WTC11 (cell line): ENCODE measurements around the gene TTC28. TPM values are rescaled to one million over a fixed set of nuclear protein-coding genes. Genes with fewer than 3 reads are reported as not detected.

Experiments used
- ATAC-seq: fragments of 200-7000 bp; cut with Tn5 transposase; 2 replicates; pipeline ENCODE4 v1.10.0; 2021; ENCODE audit warnings: mild to moderate bottlenecking, moderate library complexity
- CTCF ChIA-PET: fragments of 300-600 bp; sonication (Branson Sonifier 250); formaldehyde crosslinking; loops from one replicate; lab custom pipeline; 2021; ENCODE audit warnings: antibody characterized with exemption; lab: Charles Lee
- POLR2A ChIA-PET: fragments of 350-600 bp; sonication (Branson Sonifier 250); formaldehyde crosslinking; loops from one replicate; lab custom pipeline; 2021; ENCODE audit warnings: antibody characterized with exemption; lab: Charles Lee
- DNase-seq: peaks from one replicate; pipeline ENCODE4 v3.0.0; 2021; ENCODE audit warnings: low spot score
- H3K27ac Mint-ChIP-seq: 2 replicates; pipeline ENCODE4 v1.8.0; 2021; ENCODE audit warnings: mixed read lengths
- H3K27me3 Mint-ChIP-seq: 2 replicates; pipeline ENCODE4 v1.8.0; 2021; ENCODE audit warnings: low read depth, mild to moderate bottlenecking, moderate library complexity, mixed read lengths
- H3K36me3 Mint-ChIP-seq: 2 replicates; pipeline ENCODE4 v1.8.0; 2021; ENCODE audit warnings: mixed read lengths
- H3K4me1 Mint-ChIP-seq: 2 replicates; pipeline ENCODE4 v1.8.0; 2022; ENCODE audit warnings: mixed read lengths
- H3K4me3 Mint-ChIP-seq: 2 replicates; pipeline ENCODE4 v1.8.0; 2021; ENCODE audit warnings: mild to moderate bottlenecking, moderate library complexity, mixed read lengths
- H3K9me3 Mint-ChIP-seq: 2 replicates; pipeline ENCODE4 v1.8.0; 2021; ENCODE audit warnings: mixed read lengths
- CREB1 ChIP-seq: sonication (generic); formaldehyde crosslinking; IDR thresholded peaks from 2 replicates; pipeline ENCODE4 v1.8.0; 2023; ENCODE audit warnings: mild to moderate bottlenecking, missing genetic modification reagents
- CREM ChIP-seq: sonication (generic); formaldehyde crosslinking; IDR thresholded peaks from 2 replicates; pipeline ENCODE4 v1.8.1; 2022; ENCODE audit warnings: mild to moderate bottlenecking, missing genetic modification reagents, moderate library complexity
- ELF4 ChIP-seq: sonication (generic); formaldehyde crosslinking; IDR thresholded peaks from 2 replicates; pipeline ENCODE4 v1.8.1; 2022; ENCODE audit warnings: low read depth, mild to moderate bottlenecking, moderate library complexity, missing genetic modification reagents
- JAZF1 ChIP-seq: fragments of 250-450 bp; sonication (Bioruptor Pico); IDR thresholded peaks from 2 replicates; pipeline ENCODE4 v1.9.0; 2021; ENCODE audit warnings: moderate library complexity, mild to moderate bottlenecking, inconsistent platforms
- KAT7 ChIP-seq: sonication (generic); formaldehyde crosslinking; IDR thresholded peaks from 2 replicates; pipeline ENCODE4 v1.8.1; 2023; ENCODE audit warnings: missing genetic modification reagents, mild to moderate bottlenecking, borderline replicate concordance
- NR2C2 ChIP-seq: sonication (generic); formaldehyde crosslinking; IDR thresholded peaks from 2 replicates; pipeline ENCODE4 v1.8.0; 2022; ENCODE audit warnings: mild to moderate bottlenecking, missing genetic modification reagents
- NR3C1 ChIP-seq: sonication (generic); formaldehyde crosslinking; conservative IDR thresholded peaks from 2 replicates; pipeline ENCODE4 v1.8.1; 2023; ENCODE audit warnings: low read depth, mild to moderate bottlenecking, missing genetic modification reagents
- OVOL2 ChIP-seq: fragments of 250-450 bp; sonication (Bioruptor Pico); IDR thresholded peaks from 2 replicates; pipeline ENCODE4 v1.9.0; 2021; ENCODE audit warnings: mild to moderate bottlenecking, borderline replicate concordance
- SP1 ChIP-seq: sonication (generic); formaldehyde crosslinking; conservative IDR thresholded peaks from 2 replicates; pipeline ENCODE4 v1.8.1; 2022; ENCODE audit warnings: missing genetic modification reagents
- ZBTB21 ChIP-seq: sonication (generic); formaldehyde crosslinking; IDR thresholded peaks from 2 replicates; pipeline ENCODE4 v1.8.1; 2023; ENCODE audit warnings: mild to moderate bottlenecking, missing genetic modification reagents, borderline replicate concordance
- ZNF121 ChIP-seq: sonication (generic); formaldehyde crosslinking; IDR thresholded peaks from 2 replicates; pipeline ENCODE4 v1.8.0; 2023; ENCODE audit warnings: missing genetic modification reagents
- ZNF263 ChIP-seq: sonication (generic); formaldehyde crosslinking; IDR thresholded peaks from 2 replicates; pipeline ENCODE4 v1.8.1; 2022; ENCODE audit warnings: low read depth, mild to moderate bottlenecking, moderate library complexity, missing genetic modification reagents
- ZNF423 ChIP-seq: fragments of 250-450 bp; sonication (Bioruptor Pico); IDR thresholded peaks from 2 replicates; pipeline ENCODE4 v2.1.2; 2022; ENCODE audit warnings: mild to moderate bottlenecking, moderate library complexity
- total RNA-seq: library from RNA; stranded (reverse); gene quantifications from 3 replicates; pipeline ENCODE4 v1.2.3, GENCODE V29; 2021
- TF ChIP-seq, protein P1 (sequence below): fragments of 250-450 bp; sonication (Bioruptor Pico); IDR thresholded peaks from 2 replicates; pipeline ENCODE4 v1.9.0; 2021; ENCODE audit warnings: moderate library complexity, mild to moderate bottlenecking, inconsistent platforms, borderline replicate concordance
- TF ChIP-seq, protein P2 (sequence below): fragments of 250-450 bp; sonication (Bioruptor Pico); IDR thresholded peaks from 2 replicates; pipeline ENCODE4 v1.9.0; 2021; ENCODE audit warnings: mild to moderate bottlenecking, borderline replicate concordance
- TF ChIP-seq, protein P3 (sequence below): sonication (generic); formaldehyde crosslinking; IDR thresholded peaks from 2 replicates; pipeline ENCODE4 v1.8.0; 2022; ENCODE audit warnings: mild to moderate bottlenecking, missing genetic modification reagents
- TF ChIP-seq, protein P4 (sequence below): sonication (generic); formaldehyde crosslinking; IDR thresholded peaks from 2 replicates; pipeline ENCODE4 v1.8.1; 2022; ENCODE audit warnings: low read depth, mild to moderate bottlenecking, moderate library complexity, missing genetic modification reagents, borderline replicate concordance
- TF ChIP-seq, protein P5 (sequence below): fragments of 250-450 bp; sonication (Bioruptor Pico); IDR thresholded peaks from 2 replicates; pipeline ENCODE4 v2.1.2; 2022; ENCODE audit warnings: mild to moderate bottlenecking, moderate library complexity
- TF ChIP-seq, protein P6 (sequence below): sonication (generic); formaldehyde crosslinking; IDR thresholded peaks from 2 replicates; pipeline ENCODE4 v1.8.0; 2023; ENCODE audit warnings: missing genetic modification reagents
- TF ChIP-seq, protein P7 (sequence below): sonication (generic); formaldehyde crosslinking; IDR thresholded peaks from 2 replicates; pipeline ENCODE4 v1.8.1; 2022; ENCODE audit warnings: low read depth, missing genetic modification reagents, borderline replicate concordance

TTC28 gene
- total RNA-seq, 1 experiment from 2014 or later: 13.0 TPM

DNA sequence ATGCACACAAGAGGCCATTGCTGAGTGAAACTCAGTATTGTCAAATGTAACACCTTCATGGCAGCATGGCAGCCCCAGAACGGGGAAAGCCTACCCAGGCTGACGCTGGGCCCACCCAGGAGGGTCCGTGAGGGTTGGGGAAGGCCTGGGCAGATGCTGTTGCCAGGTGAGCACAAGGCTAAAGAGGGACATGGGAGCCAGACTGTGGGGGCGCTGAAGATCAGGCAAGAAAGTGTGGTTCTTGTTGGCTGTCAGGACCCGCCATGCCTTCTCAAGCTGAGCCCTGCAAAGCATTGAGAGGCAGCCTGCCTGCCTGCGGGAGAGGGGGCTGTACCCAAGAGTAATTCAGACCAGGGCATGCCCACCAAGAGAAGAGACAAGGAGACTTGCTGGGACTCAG lies 675.6 kb downstream of the TTC28 start:
- POLR2A ChIA-PET: no interaction called here
- no peak overlapping the region for H3K4me3 Mint-ChIP-seq
- H3K36me3 Mint-ChIP-seq: no peaks in the 10 kb centered on the region
- H3K4me1 Mint-ChIP-seq: no peaks in the 10 kb centered on the region
- DNase-seq (no peak), ATAC-seq (peak; percentile 51)
- H3K9me3 Mint-ChIP-seq: no peaks in the 10 kb centered on the region
- CTCF ChIA-PET: interaction anchor here (0.7 to 2.8 kb wide), 4 partner anchors 11 to 84 kb away, joined by 3 to 19 read pairs (median 4); no protein-coding TSS in a partner anchor
- no peak for TF ChIP-seq OVOL2 (CRISPR knock-in tag)
- no peak for TF ChIP-seq ELF4 (CRISPR knock-in tag)
- no peak for TF ChIP-seq CREB1 (CRISPR knock-in tag)
- TF ChIP-seq ZNF121 (CRISPR knock-in tag): no peak
- TF ChIP-seq SP1 (CRISPR knock-in tag): no peak
- TF ChIP-seq, protein P1, sequence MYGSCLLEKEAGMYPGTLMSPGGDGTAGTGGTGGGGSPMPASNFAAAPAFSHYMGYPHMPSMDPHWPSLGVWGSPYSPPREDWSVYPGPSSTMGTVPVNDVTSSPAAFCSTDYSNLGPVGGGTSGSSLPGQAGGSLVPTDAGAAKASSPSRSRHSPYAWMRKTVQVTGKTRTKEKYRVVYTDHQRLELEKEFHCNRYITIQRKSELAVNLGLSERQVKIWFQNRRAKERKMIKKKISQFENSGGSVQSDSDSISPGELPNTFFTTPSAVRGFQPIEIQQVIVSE (CRISPR knock-in tag): no peak
- TF ChIP-seq, protein P2, sequence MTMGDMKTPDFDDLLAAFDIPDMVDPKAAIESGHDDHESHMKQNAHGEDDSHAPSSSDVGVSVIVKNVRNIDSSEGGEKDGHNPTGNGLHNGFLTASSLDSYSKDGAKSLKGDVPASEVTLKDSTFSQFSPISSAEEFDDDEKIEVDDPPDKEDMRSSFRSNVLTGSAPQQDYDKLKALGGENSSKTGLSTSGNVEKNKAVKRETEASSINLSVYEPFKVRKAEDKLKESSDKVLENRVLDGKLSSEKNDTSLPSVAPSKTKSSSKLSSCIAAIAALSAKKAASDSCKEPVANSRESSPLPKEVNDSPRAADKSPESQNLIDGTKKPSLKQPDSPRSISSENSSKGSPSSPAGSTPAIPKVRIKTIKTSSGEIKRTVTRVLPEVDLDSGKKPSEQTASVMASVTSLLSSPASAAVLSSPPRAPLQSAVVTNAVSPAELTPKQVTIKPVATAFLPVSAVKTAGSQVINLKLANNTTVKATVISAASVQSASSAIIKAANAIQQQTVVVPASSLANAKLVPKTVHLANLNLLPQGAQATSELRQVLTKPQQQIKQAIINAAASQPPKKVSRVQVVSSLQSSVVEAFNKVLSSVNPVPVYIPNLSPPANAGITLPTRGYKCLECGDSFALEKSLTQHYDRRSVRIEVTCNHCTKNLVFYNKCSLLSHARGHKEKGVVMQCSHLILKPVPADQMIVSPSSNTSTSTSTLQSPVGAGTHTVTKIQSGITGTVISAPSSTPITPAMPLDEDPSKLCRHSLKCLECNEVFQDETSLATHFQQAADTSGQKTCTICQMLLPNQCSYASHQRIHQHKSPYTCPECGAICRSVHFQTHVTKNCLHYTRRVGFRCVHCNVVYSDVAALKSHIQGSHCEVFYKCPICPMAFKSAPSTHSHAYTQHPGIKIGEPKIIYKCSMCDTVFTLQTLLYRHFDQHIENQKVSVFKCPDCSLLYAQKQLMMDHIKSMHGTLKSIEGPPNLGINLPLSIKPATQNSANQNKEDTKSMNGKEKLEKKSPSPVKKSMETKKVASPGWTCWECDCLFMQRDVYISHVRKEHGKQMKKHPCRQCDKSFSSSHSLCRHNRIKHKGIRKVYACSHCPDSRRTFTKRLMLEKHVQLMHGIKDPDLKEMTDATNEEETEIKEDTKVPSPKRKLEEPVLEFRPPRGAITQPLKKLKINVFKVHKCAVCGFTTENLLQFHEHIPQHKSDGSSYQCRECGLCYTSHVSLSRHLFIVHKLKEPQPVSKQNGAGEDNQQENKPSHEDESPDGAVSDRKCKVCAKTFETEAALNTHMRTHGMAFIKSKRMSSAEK: no peak
- no peak for TF ChIP-seq KAT7 (CRISPR knock-in tag)
- TF ChIP-seq, protein P3, sequence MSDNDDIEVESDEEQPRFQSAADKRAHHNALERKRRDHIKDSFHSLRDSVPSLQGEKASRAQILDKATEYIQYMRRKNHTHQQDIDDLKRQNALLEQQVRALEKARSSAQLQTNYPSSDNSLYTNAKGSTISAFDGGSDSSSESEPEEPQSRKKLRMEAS (CRISPR knock-in tag): no peak
- no peak for TF ChIP-seq ZNF423 (CRISPR knock-in tag)
- no peak for TF ChIP-seq JAZF1 (CRISPR knock-in tag)
- no peak for TF ChIP-seq CREM (CRISPR knock-in tag)
- TF ChIP-seq, protein P4, sequence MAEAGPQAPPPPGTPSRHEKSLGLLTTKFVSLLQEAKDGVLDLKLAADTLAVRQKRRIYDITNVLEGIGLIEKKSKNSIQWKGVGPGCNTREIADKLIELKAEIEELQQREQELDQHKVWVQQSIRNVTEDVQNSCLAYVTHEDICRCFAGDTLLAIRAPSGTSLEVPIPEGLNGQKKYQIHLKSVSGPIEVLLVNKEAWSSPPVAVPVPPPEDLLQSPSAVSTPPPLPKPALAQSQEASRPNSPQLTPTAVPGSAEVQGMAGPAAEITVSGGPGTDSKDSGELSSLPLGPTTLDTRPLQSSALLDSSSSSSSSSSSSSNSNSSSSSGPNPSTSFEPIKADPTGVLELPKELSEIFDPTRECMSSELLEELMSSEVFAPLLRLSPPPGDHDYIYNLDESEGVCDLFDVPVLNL (CRISPR knock-in tag): no peak
- no peak for TF ChIP-seq ZBTB21 (CRISPR knock-in tag)
- TF ChIP-seq, protein P5, sequence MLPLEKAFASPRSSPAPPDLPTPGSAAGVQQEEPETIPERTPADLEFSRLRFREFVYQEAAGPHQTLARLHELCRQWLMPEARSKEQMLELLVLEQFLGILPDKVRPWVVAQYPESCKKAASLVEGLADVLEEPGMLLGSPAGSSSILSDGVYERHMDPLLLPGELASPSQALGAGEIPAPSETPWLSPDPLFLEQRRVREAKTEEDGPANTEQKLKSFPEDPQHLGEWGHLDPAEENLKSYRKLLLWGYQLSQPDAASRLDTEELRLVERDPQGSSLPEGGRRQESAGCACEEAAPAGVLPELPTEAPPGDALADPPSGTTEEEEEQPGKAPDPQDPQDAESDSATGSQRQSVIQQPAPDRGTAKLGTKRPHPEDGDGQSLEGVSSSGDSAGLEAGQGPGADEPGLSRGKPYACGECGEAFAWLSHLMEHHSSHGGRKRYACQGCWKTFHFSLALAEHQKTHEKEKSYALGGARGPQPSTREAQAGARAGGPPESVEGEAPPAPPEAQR (CRISPR knock-in tag): no peak
- TF ChIP-seq, all 79 proteins: peak for 0
- H3K27me3 Mint-ChIP-seq: no peaks in the 10 kb centered on the region
- H3K27ac Mint-ChIP-seq: no peak overlapping the region

DNA sequence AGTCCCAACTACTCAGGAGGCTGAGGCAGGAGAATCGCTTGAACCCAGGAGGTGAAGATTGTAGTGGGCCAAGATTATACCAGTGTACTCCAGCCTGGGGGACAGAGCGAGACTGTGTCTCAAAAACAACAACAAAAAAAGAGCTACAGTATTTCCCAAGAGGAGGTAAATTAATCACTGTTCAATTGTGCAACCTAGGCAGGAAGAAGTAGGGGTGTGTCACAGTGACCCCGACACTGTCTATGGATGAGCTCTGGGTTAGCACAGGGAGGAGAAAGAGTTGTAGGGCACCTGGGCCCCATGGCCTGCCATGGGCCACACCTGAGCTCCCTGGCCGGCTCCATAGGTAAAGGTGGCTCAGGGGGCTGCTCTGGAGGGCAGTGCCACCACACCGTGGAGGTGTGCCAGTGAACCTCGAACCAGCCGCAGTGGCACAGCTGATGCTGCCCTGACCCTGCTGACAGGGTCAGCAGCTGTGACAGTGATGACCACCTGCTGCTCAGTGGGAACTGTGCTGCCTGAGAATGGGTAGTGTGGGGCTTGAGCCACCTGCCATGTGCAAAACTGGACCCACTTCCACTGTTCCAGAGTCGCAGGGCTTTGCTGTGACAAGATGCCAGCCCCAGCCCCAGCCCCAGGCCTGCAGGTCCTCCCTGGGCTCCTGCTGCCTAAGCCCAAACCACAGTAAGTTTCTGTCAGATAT lies 676.6 kb downstream of the TTC28 start:
- CTCF ChIA-PET: interaction anchor here (0.7 to 3.1 kb wide), 4 partner anchors 10 to 122 kb away, joined by 3 to 19 read pairs (median 6); partner anchors contain the start of gene PITPNB
- DNase-seq (no peak), ATAC-seq (no peak)
- no peaks in the 10 kb centered on the region for H3K9me3 Mint-ChIP-seq
- H3K4me3 Mint-ChIP-seq: no peak overlapping the region
- POLR2A ChIA-PET: no interaction called here
- no peaks in the 10 kb centered on the region for H3K27me3 Mint-ChIP-seq
- no peaks in the 10 kb centered on the region for H3K4me1 Mint-ChIP-seq
- no peaks in the 10 kb centered on the region for H3K36me3 Mint-ChIP-seq
- no peak overlapping the region; the same call in 1 of the 2 replicates for H3K27ac Mint-ChIP-seq
- TF ChIP-seq ZNF263 (CRISPR knock-in tag) (no peak), ZNF121 (CRISPR knock-in tag) (no peak), NR3C1 (CRISPR knock-in tag) (no peak), ZNF423 (CRISPR knock-in tag) (no peak), ZBTB21 (CRISPR knock-in tag) (no peak), NR2C2 (no peak)
- TF ChIP-seq, protein P1 (CRISPR knock-in tag): no peak
- TF ChIP-seq, protein P5 (CRISPR knock-in tag): no peak
- TF ChIP-seq, protein P6, sequence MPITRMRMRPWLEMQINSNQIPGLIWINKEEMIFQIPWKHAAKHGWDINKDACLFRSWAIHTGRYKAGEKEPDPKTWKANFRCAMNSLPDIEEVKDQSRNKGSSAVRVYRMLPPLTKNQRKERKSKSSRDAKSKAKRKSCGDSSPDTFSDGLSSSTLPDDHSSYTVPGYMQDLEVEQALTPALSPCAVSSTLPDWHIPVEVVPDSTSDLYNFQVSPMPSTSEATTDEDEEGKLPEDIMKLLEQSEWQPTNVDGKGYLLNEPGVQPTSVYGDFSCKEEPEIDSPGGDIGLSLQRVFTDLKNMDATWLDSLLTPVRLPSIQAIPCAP (CRISPR knock-in tag): no peak
- TF ChIP-seq, protein P7, sequence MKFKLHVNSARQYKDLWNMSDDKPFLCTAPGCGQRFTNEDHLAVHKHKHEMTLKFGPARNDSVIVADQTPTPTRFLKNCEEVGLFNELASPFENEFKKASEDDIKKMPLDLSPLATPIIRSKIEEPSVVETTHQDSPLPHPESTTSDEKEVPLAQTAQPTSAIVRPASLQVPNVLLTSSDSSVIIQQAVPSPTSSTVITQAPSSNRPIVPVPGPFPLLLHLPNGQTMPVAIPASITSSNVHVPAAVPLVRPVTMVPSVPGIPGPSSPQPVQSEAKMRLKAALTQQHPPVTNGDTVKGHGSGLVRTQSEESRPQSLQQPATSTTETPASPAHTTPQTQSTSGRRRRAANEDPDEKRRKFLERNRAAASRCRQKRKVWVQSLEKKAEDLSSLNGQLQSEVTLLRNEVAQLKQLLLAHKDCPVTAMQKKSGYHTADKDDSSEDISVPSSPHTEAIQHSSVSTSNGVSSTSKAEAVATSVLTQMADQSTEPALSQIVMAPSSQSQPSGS (CRISPR knock-in tag): no peak
